Caco-2 (cell line): ENCODE results near the gene ATXN3L. TPM values are rescaled to one million over a fixed set of nuclear protein-coding genes. Genes with fewer than 3 reads are reported as not detected.

ENCODE experiments used
- BruUV-seq: library from RNA; stranded (reverse); fragments of 400-500 nt; replicated peaks from 2 replicates; lab custom pipeline; 2021; lab: Mats Ljungman, UMichigan
- CTCF ChIA-PET: fragments of 300-600 bp; sonication (Branson Sonifier 250); formaldehyde crosslinking; loops from one replicate; lab custom pipeline; 2022; ENCODE audit warnings: antibody characterized with exemption; lab: Charles Lee
- POLR2A ChIA-PET: fragments of 300-600 bp; sonication (Branson Sonifier 250); formaldehyde crosslinking; loops from one replicate; lab custom pipeline; 2022; ENCODE audit warnings: antibody characterized with exemption; lab: Charles Lee
- DNase-seq, 2 experiments: peaks; one replicate each; pipeline versions ENCODE4 v3.0.0 to v3.0.0-alpha.2; 2020 to 2022
- H3K27me3 ChIP-seq: replicated peaks from 2 replicates; pipeline ENCODE4 v1.6.0; 2011; ENCODE audit warnings: low read length; ENCODE audit not compliant: control insufficient read depth, insufficient read depth
- H3K36me3 ChIP-seq: 2 replicates; pipeline ENCODE4 v1.5.1; 2011; ENCODE audit warnings: low read length; ENCODE audit not compliant: control insufficient read depth, insufficient read depth
- H3K4me1 ChIP-seq: fragments of 250-450 bp; sonication (Bioruptor Pico); 2 replicates; pipeline ENCODE4 v1.5.1; 2020; ENCODE audit warnings: mild to moderate bottlenecking
- H3K4me3 ChIP-seq: 2 replicates; pipeline ENCODE4 v1.5.1; 2011; ENCODE audit warnings: low read depth, mild to moderate bottlenecking, control low read depth, low read length
- H3K9me3 ChIP-seq: fragments of 250-450 bp; sonication (Bioruptor Pico); 2 replicates; pipeline ENCODE4 v1.5.1; 2020; ENCODE audit warnings: mild to moderate bottlenecking, moderate library complexity
- H3K27ac Mint-ChIP-seq: one replicate; pipeline ENCODE4 v1.8.0; 2022; ENCODE audit warnings: mixed read lengths; ENCODE audit not compliant: unreplicated experiment
- H3K27me3 Mint-ChIP-seq: one replicate; pipeline ENCODE4 v1.8.0; 2022; ENCODE audit warnings: mixed read lengths; ENCODE audit not compliant: insufficient read depth, unreplicated experiment
- H3K36me3 Mint-ChIP-seq: one replicate; pipeline ENCODE4 v1.8.0; 2022; ENCODE audit warnings: mild to moderate bottlenecking, mixed read lengths; ENCODE audit not compliant: insufficient read depth, unreplicated experiment
- H3K4me1 Mint-ChIP-seq: one replicate; pipeline ENCODE4 v1.8.0; 2022; ENCODE audit warnings: low read depth, mixed read lengths; ENCODE audit not compliant: unreplicated experiment
- H3K4me3 Mint-ChIP-seq: one replicate; pipeline ENCODE4 v1.8.0; 2022; ENCODE audit warnings: mild to moderate bottlenecking, moderate library complexity, mixed read lengths; ENCODE audit not compliant: unreplicated experiment
- H3K9me3 Mint-ChIP-seq: one replicate; pipeline ENCODE4 v1.8.0; 2022; ENCODE audit warnings: mixed read lengths; ENCODE audit not compliant: unreplicated experiment
- CTCF ChIP-seq, 2 experiments: fragments of 200-600 bp in 1 of 2; IDR thresholded peaks; 1 replicate in 1 of 2; 2 replicates in 1 of 2; pipeline versions ENCODE4 v1.5.1 to v1.8.0; 2011 to 2022; ENCODE audit warnings: antibody characterized with exemption in 1 of 2, control low read depth in 1 of 2, inconsistent platforms in 1 of 2, low read depth in 1 of 2, low read length in 1 of 2, mild to moderate bottlenecking in 1 of 2, moderate library complexity in 1 of 2; ENCODE audit not compliant: insufficient read depth in 1 of 2, severe bottlenecking in 1 of 2, unreplicated experiment in 1 of 2
- intact Hi-C: fragments of 100-400 bp; cut with micrococcal nuclease; formaldehyde crosslinking; loops from one replicate; pipeline ENCODE4 v1.10.0; 2022; ENCODE audit not compliant: unreplicated experiment
- total RNA-seq: library from RNA; stranded (reverse); gene quantifications from 2 replicates; pipeline ENCODE4 v1.2.3, GENCODE V29; 2022

Gene ATXN3L
- total RNA-seq, 1 experiment from 2014 or later, result not detected

DNA sequence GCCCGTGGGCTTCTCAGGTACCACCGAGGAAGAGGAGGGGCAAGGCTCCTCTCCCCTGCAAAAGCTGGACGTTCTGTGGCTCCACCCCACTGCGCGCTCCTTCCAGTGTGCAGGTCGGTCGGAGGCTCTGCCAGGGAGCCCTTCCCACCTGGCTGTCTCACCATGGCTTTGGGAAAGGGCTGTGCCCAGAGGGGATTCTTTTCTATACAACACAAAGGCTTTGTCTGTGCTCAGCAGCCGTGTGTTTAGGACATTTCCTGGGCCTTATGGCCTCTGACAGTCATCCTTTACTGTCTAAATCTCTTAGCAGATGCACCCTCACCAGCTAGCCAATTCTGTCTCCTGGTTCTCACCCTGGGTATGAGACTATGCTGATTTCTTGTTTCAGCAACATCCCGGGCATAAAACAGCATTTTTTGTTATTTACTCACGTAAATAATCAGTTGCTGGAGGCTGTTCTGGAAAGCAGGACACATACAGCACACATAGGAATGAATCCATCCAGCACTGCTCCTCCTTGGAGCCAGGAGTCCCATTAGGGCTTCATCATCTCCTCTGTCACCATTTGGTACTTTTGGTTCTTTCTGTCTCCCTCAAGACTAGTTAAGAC, 20.4 kb upstream of the ATXN3L start:
- ChIA-PET POLR2A (no interaction called here), CTCF (no interaction called here)
- no peaks in the 10 kb centered on the region for H3K27me3 Mint-ChIP-seq
- no peak overlapping the region for H3K4me3 Mint-ChIP-seq
- H3K27ac Mint-ChIP-seq, result no peak overlapping the region
- H3K9me3 Mint-ChIP-seq, result no peaks in the 10 kb centered on the region
- intact Hi-C loops, result no loop called here
- Histone ChIP-seq H3K4me1 (no peaks in the 10 kb centered on the region), H3K4me3 (no peak overlapping the region), H3K9me3 (no peaks in the 10 kb centered on the region), H3K27me3 (no peaks in the 10 kb centered on the region), H3K36me3 (no peaks in the 10 kb centered on the region)
- no peaks in the 10 kb centered on the region for H3K4me1 Mint-ChIP-seq
- BruUV-seq, result no TSS peak
- TF ChIP-seq CTCF (IDR thresholded peaks at IDR 0.05; ENCODE audit: insufficient read depth in 1 of 2, low read depth in 1 of 2, low read length in 1 of 2, severe bottlenecking in 1 of 2, unreplicated experiment in 1 of 2), result no peak
- H3K36me3 Mint-ChIP-seq, result no peaks in the 10 kb centered on the region
- no peak for DNase-seq

- ChIA-PET CTCF (no interaction called here), POLR2A (no interaction called here)
- H3K9me3 ChIP-seq, result no peaks in the 10 kb centered on the region
- no peaks in the 10 kb centered on the region for H3K36me3 ChIP-seq
- Mint-ChIP-seq H3K27me3 (no peaks in the 10 kb centered on the region), H3K27ac (no peak overlapping the region), H3K4me1 (no peaks in the 10 kb centered on the region), H3K9me3 (no peaks in the 10 kb centered on the region), H3K36me3 (no peaks in the 10 kb centered on the region), H3K4me3 (no peak overlapping the region)
- no peaks in the 10 kb centered on the region for H3K27me3 ChIP-seq
- DNase-seq, result no peak
- no peaks in the 10 kb centered on the region; the same call in 1 of the 2 replicates for H3K4me1 ChIP-seq
- H3K4me3 ChIP-seq, result no peak overlapping the region
- TF ChIP-seq CTCF (IDR thresholded peaks at IDR 0.05; ENCODE audit: insufficient read depth in 1 of 2, low read depth in 1 of 2, low read length in 1 of 2, severe bottlenecking in 1 of 2, unreplicated experiment in 1 of 2), result no peak
- intact Hi-C loops, result loop anchor here (10.0 kb wide), 2 partner anchors 145 to 365 kb away; partner anchors contain the start of gene TMSB4X
- no TSS peak for BruUV-seq
Measured at GRCh38 chrX:13339607-13340006, 19.8 kb upstream of the ATXN3L start.

DNA sequence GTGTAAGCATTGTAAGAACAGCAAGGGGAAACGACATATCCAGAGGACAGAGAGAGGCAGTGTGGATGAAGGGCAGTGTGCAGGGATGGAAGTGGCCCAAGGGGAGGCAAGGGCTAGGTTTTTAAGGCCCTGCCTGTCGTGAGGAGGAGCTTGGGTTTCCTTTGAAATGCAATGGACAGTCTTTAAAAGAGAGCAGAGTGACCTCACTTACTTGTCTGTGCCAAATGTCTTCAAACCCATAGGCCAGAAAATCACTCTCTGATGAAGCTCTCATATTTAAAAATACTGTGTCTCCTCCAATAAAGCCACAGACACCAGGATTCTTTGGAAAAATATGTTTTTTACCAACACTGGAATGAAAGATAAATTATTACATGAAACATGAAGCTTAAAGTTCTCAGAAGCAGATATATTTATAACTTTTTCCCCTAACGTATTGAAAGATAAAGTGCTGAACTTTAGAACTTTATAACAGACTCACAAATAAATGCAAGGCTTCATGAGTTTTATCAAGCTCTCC, 19.2 kb upstream of the ATXN3L start:
- Mint-ChIP-seq H3K27me3 (no peaks in the 10 kb centered on the region), H3K4me1 (no peaks in the 10 kb centered on the region), H3K36me3 (no peaks in the 10 kb centered on the region), H3K4me3 (no peak overlapping the region), H3K9me3 (no peaks in the 10 kb centered on the region), H3K27ac (no peak overlapping the region)
- DNase-seq, result no peak
- Histone ChIP-seq H3K36me3 (no peaks in the 10 kb centered on the region), H3K9me3 (no peaks in the 10 kb centered on the region), H3K27me3 (no peaks in the 10 kb centered on the region), H3K4me3 (no peak overlapping the region), H3K4me1 (peaks cover 5% of the 10 kb centered on the region; the same call in 1 of the 2 replicates)
- no TSS peak for BruUV-seq
- CTCF ChIA-PET, result no interaction called here
- POLR2A ChIA-PET, result no interaction called here
- no peak for TF ChIP-seq CTCF (IDR thresholded peaks at IDR 0.05; ENCODE audit: insufficient read depth in 1 of 2, low read depth in 1 of 2, low read length in 1 of 2, severe bottlenecking in 1 of 2, unreplicated experiment in 1 of 2)
- intact Hi-C loops, result loop anchor here (10.0 kb wide), 2 partner anchors 146 to 364 kb away; partner anchors contain the start of gene TMSB4X
